ENCODE data around the gene VSTM1. TPM values are rescaled to one million over a fixed set of nuclear protein-coding genes. Genes with fewer than 3 reads are reported as not detected.

Gene VSTM1
- total RNA-seq, 1 experiment from 2014 or later, result not detected

Other genes with a start within 250 kb of the VSTM1 start
- 4.7 to 5.6 TPM (median 4.9 TPM) in 3 replicates for gene NLRP12, start 239.6 kb downstream of the VSTM1 start, total RNA-seq (2021)
- 78.6 to 86.4 TPM (median 79.7 TPM) in 3 replicates for gene MYADM, start 196.0 kb downstream of the VSTM1 start, total RNA-seq (2021)
- 23.0 to 30.0 TPM (median 27.5 TPM) in 3 replicates for gene PRKCG, start 181.7 kb downstream of the VSTM1 start, total RNA-seq (2021)
- gene CACNG7, start 154.6 kb downstream of the VSTM1 start, total RNA-seq (2021), result 33.3 to 44.1 TPM (median 43.2 TPM) in 3 replicates
- gene CACNG8, start 101.0 kb downstream of the VSTM1 start, total RNA-seq (2021), result 12.5 to 15.7 TPM (median 15.1 TPM) in 3 replicates
- gene CACNG6, start 72.3 kb downstream of the VSTM1 start, total RNA-seq (2021), result 2.5 to 3.3 TPM (median 2.5 TPM) in 3 replicates
- not detected in 3 replicates for gene TARM1, start 17.5 kb upstream of the VSTM1 start, total RNA-seq (2021)
- 1.7 to 2.7 TPM (median 2.3 TPM) in 3 replicates for gene OSCAR, start 36.9 kb upstream of the VSTM1 start, total RNA-seq (2021)
- 181 to 203 TPM (median 203 TPM) in 3 replicates for gene NDUFA3, start 39.0 kb upstream of the VSTM1 start, total RNA-seq (2021)
- 20.5 to 24.6 TPM (median 24.2 TPM) in 3 replicates for gene TFPT, start 51.8 kb upstream of the VSTM1 start, total RNA-seq (2021)
- gene PRPF31, start 51.9 kb upstream of the VSTM1 start, total RNA-seq (2021), result 82.3 to 92.8 TPM (median 89.5 TPM) in 3 replicates
- 90.7 to 96.8 TPM (median 93.3 TPM) in 3 replicates for gene CNOT3, start 73.9 kb upstream of the VSTM1 start, total RNA-seq (2021)
- 4.6 to 5.4 TPM (median 4.9 TPM) in 3 replicates for gene LENG1, start 95.8 kb upstream of the VSTM1 start, total RNA-seq (2021)
- 9.3 to 14.7 TPM (median 13.8 TPM) in 3 replicates for gene TMC4, start 109.3 kb upstream of the VSTM1 start, total RNA-seq (2021)
- 109 to 126 TPM (median 113 TPM) in 3 replicates for gene MBOAT7, start 125.7 kb upstream of the VSTM1 start, total RNA-seq (2021)
- gene TSEN34, start 127.4 kb upstream of the VSTM1 start, total RNA-seq (2021), result 32.0 to 34.3 TPM (median 32.5 TPM) in 3 replicates
- 1,828 to 2,106 TPM (median 2,018 TPM) in 3 replicates for gene RPS9, start 137.0 kb upstream of the VSTM1 start, total RNA-seq (2021)
- not detected in 3 replicates for gene LILRB3, start 159.1 kb upstream of the VSTM1 start, total RNA-seq (2021)
- gene LILRA6, start 178.9 kb upstream of the VSTM1 start, total RNA-seq (2021), result not detected in 3 replicates
- gene LILRB5, start 193.4 kb upstream of the VSTM1 start, total RNA-seq (2021), result 0.07 to 0.11 TPM (median 0.09 TPM) in 3 replicates
- 0.11 TPM in 1 of 3 replicates, not detected in the others for gene LILRB2, start 217.2 kb upstream of the VSTM1 start, total RNA-seq (2021)
- gene LILRA5, start 249.3 kb upstream of the VSTM1 start, total RNA-seq (2021), result 0.25 TPM in 1 of 3 replicates, not detected in the others